Keratinocyte (primary cell): ENCODE data around the gene SLC26A4. TPM values are rescaled to one million over a fixed set of nuclear protein-coding genes. Genes with fewer than 3 reads are reported as not detected.

Experiments used
- DNase-seq: peaks from one replicate; pipeline ENCODE4 v3.0.0-alpha.2; 2011; ENCODE audit warnings: low read depth, missing footprints, low spot score
- FAIRE-seq: peaks from 2 replicates; lab custom pipeline; 2011; peaks lifted over from hg19 to GRCh38; lab: Jason Lieb, UNC
- H2AFZ ChIP-seq: 2 replicates; pipeline ENCODE4 v1.6.0; 2012; ENCODE audit warnings: low read length, control low read depth, inconsistent platforms; ENCODE audit not compliant: control insufficient read depth
- H3K27ac ChIP-seq: 2 replicates; pipeline ENCODE4 v1.5.1; 2011; ENCODE audit warnings: low read length; ENCODE audit not compliant: control insufficient read depth, insufficient read depth
- H3K27me3 ChIP-seq: 3 replicates; pipeline ENCODE4 v1.6.0; 2011; ENCODE audit warnings: low read length; ENCODE audit not compliant: control insufficient read depth, insufficient read depth; ENCODE audit errors: extremely low read depth
- H3K36me3 ChIP-seq, 2 experiments: 2 replicates in 1 of 2; 3 replicates in 1 of 2; pipeline ENCODE4 v1.5.1; 2011; ENCODE audit warnings: low read length in 2 of 2, mild to moderate bottlenecking in 1 of 2; ENCODE audit not compliant: control insufficient read depth in 2 of 2, insufficient read depth in 2 of 2; ENCODE audit errors: extremely low read depth in 1 of 2
- H3K4me1 ChIP-seq: 3 replicates; pipeline ENCODE4 v1.5.1; 2011; ENCODE audit warnings: low read length; ENCODE audit not compliant: control insufficient read depth, insufficient read depth; ENCODE audit errors: extremely low read depth
- H3K4me2 ChIP-seq: 3 replicates; pipeline ENCODE4 v1.6.0; 2011; ENCODE audit warnings: low read depth, low read length; ENCODE audit not compliant: control insufficient read depth, insufficient read depth; ENCODE audit errors: extremely low read depth
- H3K4me3 ChIP-seq, 3 experiments: fragments of 200-600 bp in 1 of 3; sonication (generic) in 1 of 3; 2 replicates in 2 of 3; 3 replicates in 1 of 3; pipeline ENCODE4 v1.5.1; 2011 to 2016; ENCODE audit warnings: low read length in 3 of 3, mild to moderate bottlenecking in 3 of 3, control low read depth in 2 of 3, inconsistent platforms in 1 of 3, low read depth in 1 of 3, mixed read lengths in 1 of 3, mixed run types in 1 of 3, moderate library complexity in 1 of 3; ENCODE audit not compliant: control insufficient read depth in 2 of 3, insufficient read depth in 2 of 3; ENCODE audit errors: extremely low read depth in 1 of 3
- H3K79me2 ChIP-seq: 2 replicates; pipeline ENCODE4 v1.6.0; 2012; ENCODE audit warnings: low read length; ENCODE audit not compliant: control insufficient read depth, insufficient read depth
- H3K9ac ChIP-seq: 3 replicates; pipeline ENCODE4 v1.6.0; 2011; ENCODE audit warnings: low read length; ENCODE audit not compliant: control insufficient read depth, insufficient read depth; ENCODE audit errors: extremely low read depth
- H3K9me1 ChIP-seq: 3 replicates; pipeline ENCODE4 v1.6.0; 2011; ENCODE audit warnings: low read length; ENCODE audit not compliant: control insufficient read depth, insufficient read depth; ENCODE audit errors: extremely low read depth
- H3K9me3 ChIP-seq: 2 replicates; pipeline ENCODE4 v1.5.1; 2012; ENCODE audit warnings: low read depth, low read length; ENCODE audit not compliant: control insufficient read depth
- H4K20me1 ChIP-seq: 3 replicates; pipeline ENCODE4 v1.6.0; 2011; ENCODE audit warnings: low read length; ENCODE audit not compliant: control insufficient read depth, insufficient read depth; ENCODE audit errors: extremely low read depth
- EZH2 ChIP-seq: IDR thresholded peaks from one replicate; pipeline ENCODE4 v1.6.1; 2012; ENCODE audit warnings: inconsistent platforms, mild to moderate bottlenecking, low read length, moderate library complexity
- dilution Hi-C: fragments of 300-500 bp; cut with MboI; formaldehyde crosslinking; loops from one replicate; pipeline ENCODE4 v1.7.0; 2020; ENCODE audit warnings: low sequenced_read_pairs; ENCODE audit not compliant: extremely low pct_ligation_motif_present
- polyA plus RNA-seq, 5 experiments: library from polyadenylated mRNA; depleted of rRNA in 3 of 5; stranded (reverse) in 3 of 5; stranded (forward) in 1 of 5; unstranded in 1 of 5; fragments of >200 nt; gene quantifications; 1 replicate in 1 of 5; 2 replicates in 3 of 5; 3 replicates in 1 of 5; pipeline versions ENCODE4 v1.2.1 to v1.2.3, GENCODE V29; 2011 to 2012; ENCODE audit warnings: missing spikeins in 2 of 5, low read depth in 1 of 5, low replicate concordance in 1 of 5
- TF ChIP-seq, protein P1 (sequence below), 3 experiments: IDR thresholded peaks in 1 of 3; conservative IDR thresholded peaks in 1 of 3; optimal IDR thresholded peaks in 1 of 3; 2 replicates in 2 of 3; 3 replicates in 1 of 3; pipeline versions ENCODE3 to v1.5.1; 2011; ENCODE audit warnings: low read length in 3 of 3, mild to moderate bottlenecking in 3 of 3, moderate library complexity in 2 of 3, control low read depth in 1 of 3, inconsistent platforms in 1 of 3; ENCODE audit not compliant: insufficient read depth in 2 of 3; ENCODE audit errors: extremely low read depth in 1 of 3

The SLC26A4 gene
- polyA plus RNA-seq, 1 donor (not counting 4 experiments of a cell fraction or from before 2014, with no cell fraction given), result 0.26 TPM

GRCh38 chr7:107703872-107704271 is 43.2 kb downstream of the SLC26A4 start:
- no peaks in the 10 kb centered on the region for H3K36me3 ChIP-seq
- no peak for FAIRE-seq

GRCh38 chr7:107708956-107709355 is 48.3 kb downstream of the SLC26A4 start:
- dilution Hi-C loops, result no loop called here
- no peak overlapping the region for H2AFZ ChIP-seq
- no peak for FAIRE-seq

More at GRCh38 chr7:107703872-107704271, 43.2 kb downstream of the SLC26A4 start:
- no peak for DNase-seq
- Histone ChIP-seq H4K20me1 (no peaks in the 10 kb centered on the region), H2AFZ (no peak overlapping the region), H3K79me2 (no peaks in the 10 kb centered on the region), H3K4me2 (no peak overlapping the region), H3K27me3 (no peaks in the 10 kb centered on the region), H3K4me3 (no peak overlapping the region), H3K9me1 (no peaks in the 10 kb centered on the region), H3K9me3 (no peaks in the 10 kb centered on the region), H3K27ac (no peak overlapping the region), H3K4me1 (no peaks in the 10 kb centered on the region), H3K9ac (no peak overlapping the region)
- no peak for TF ChIP-seq EZH2
- TF ChIP-seq, protein P1, sequence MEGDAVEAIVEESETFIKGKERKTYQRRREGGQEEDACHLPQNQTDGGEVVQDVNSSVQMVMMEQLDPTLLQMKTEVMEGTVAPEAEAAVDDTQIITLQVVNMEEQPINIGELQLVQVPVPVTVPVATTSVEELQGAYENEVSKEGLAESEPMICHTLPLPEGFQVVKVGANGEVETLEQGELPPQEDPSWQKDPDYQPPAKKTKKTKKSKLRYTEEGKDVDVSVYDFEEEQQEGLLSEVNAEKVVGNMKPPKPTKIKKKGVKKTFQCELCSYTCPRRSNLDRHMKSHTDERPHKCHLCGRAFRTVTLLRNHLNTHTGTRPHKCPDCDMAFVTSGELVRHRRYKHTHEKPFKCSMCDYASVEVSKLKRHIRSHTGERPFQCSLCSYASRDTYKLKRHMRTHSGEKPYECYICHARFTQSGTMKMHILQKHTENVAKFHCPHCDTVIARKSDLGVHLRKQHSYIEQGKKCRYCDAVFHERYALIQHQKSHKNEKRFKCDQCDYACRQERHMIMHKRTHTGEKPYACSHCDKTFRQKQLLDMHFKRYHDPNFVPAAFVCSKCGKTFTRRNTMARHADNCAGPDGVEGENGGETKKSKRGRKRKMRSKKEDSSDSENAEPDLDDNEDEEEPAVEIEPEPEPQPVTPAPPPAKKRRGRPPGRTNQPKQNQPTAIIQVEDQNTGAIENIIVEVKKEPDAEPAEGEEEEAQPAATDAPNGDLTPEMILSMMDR (optimal IDR thresholded peaks at IDR 0.05 in 1 of 3, IDR thresholded peaks at IDR 0.05 in 1 of 3, conservative IDR thresholded peaks at IDR 0.05 in 1 of 3; ENCODE audit: extremely low read depth in 1 of 3, insufficient read depth in 2 of 3, low read length in 3 of 3), result no peak
- dilution Hi-C loops, result no loop called here

More at GRCh38 chr7:107708956-107709355, 48.3 kb downstream of the SLC26A4 start:
- Histone ChIP-seq H3K9me1 (no peaks in the 10 kb centered on the region), H3K36me3 (no peaks in the 10 kb centered on the region), H3K27ac (no peak overlapping the region), H3K4me1 (peaks cover 5% of the 10 kb centered on the region), H3K27me3 (no peaks in the 10 kb centered on the region), H3K4me3 (no peak overlapping the region), H3K9me3 (no peaks in the 10 kb centered on the region), H3K79me2 (no peaks in the 10 kb centered on the region), H3K4me2 (no peak overlapping the region), H3K9ac (no peak overlapping the region), H4K20me1 (no peaks in the 10 kb centered on the region)
- no peak for DNase-seq
- TF ChIP-seq, protein P1 (optimal IDR thresholded peaks at IDR 0.05 in 1 of 3, IDR thresholded peaks at IDR 0.05 in 1 of 3, conservative IDR thresholded peaks at IDR 0.05 in 1 of 3; ENCODE audit: extremely low read depth in 1 of 3, insufficient read depth in 2 of 3, low read length in 3 of 3), result no peak
- TF ChIP-seq EZH2, result no peak
